Trophoblast cell (in vitro differentiated cells and primary cell): ENCODE measurements around the gene CFAP45.

ENCODE experiments used
- DNase-seq, 2 donors: peaks; one replicate each; pipeline ENCODE4 v3.0.0-alpha.2; 2016
- H2AFZ ChIP-seq: 2 replicates; pipeline ENCODE4 v1.6.1; 2013; ENCODE audit warnings: low read length, moderate library complexity, mild to moderate bottlenecking; ENCODE audit not compliant: insufficient read depth, poor library complexity
- H2AK5ac ChIP-seq: 2 replicates; pipeline ENCODE4 v1.6.1; 2013; ENCODE audit warnings: mild to moderate bottlenecking, low read length
- H2BK120ac ChIP-seq: 2 replicates; pipeline ENCODE4 v1.6.1; 2013; ENCODE audit warnings: low read length, mild to moderate bottlenecking, moderate library complexity; ENCODE audit not compliant: insufficient read depth, poor library complexity
- H2BK12ac ChIP-seq: 2 replicates; pipeline ENCODE4 v1.6.1; 2013; ENCODE audit warnings: mild to moderate bottlenecking, low read length, moderate library complexity
- H2BK5ac ChIP-seq: 2 replicates; pipeline ENCODE4 v1.6.1; 2013; ENCODE audit warnings: low read length, low read depth, moderate library complexity, mild to moderate bottlenecking; ENCODE audit not compliant: poor library complexity
- H3K14ac ChIP-seq: 2 replicates; pipeline ENCODE4 v1.6.1; 2013; ENCODE audit warnings: mild to moderate bottlenecking, low read length
- H3K18ac ChIP-seq: 2 replicates; pipeline ENCODE4 v1.6.1; 2013; ENCODE audit warnings: mild to moderate bottlenecking, low read length
- H3K23ac ChIP-seq: 2 replicates; pipeline ENCODE4 v1.6.1; 2013; ENCODE audit warnings: low read length
- H3K27ac ChIP-seq: 2 replicates; pipeline ENCODE4 v1.5.1; 2013; ENCODE audit warnings: low read depth, mild to moderate bottlenecking, inconsistent platforms, low read length, moderate library complexity
- H3K27me3 ChIP-seq: 2 replicates; pipeline ENCODE4 v1.6.1; 2013; ENCODE audit warnings: inconsistent platforms, mild to moderate bottlenecking, low read length, moderate library complexity; ENCODE audit not compliant: insufficient read depth
- H3K36me3 ChIP-seq, 2 experiments: 1 replicate in 1 of 2; 2 replicates in 1 of 2; pipeline ENCODE4 v1.6.1; 2013; ENCODE audit warnings: low read length in 2 of 2, mild to moderate bottlenecking in 2 of 2, moderate library complexity in 1 of 2; ENCODE audit not compliant: insufficient read depth in 2 of 2, control insufficient read depth in 1 of 2
- H3K4ac ChIP-seq: 2 replicates; pipeline ENCODE4 v1.6.1; 2013; ENCODE audit warnings: low read depth, mild to moderate bottlenecking, low read length, moderate library complexity
- H3K4me1 ChIP-seq, 2 experiments: 1 replicate in 1 of 2; 2 replicates in 1 of 2; pipeline ENCODE4 v1.6.1; 2013; ENCODE audit warnings: low read length in 2 of 2, mild to moderate bottlenecking in 2 of 2, moderate library complexity in 1 of 2; ENCODE audit not compliant: insufficient read depth in 2 of 2, control insufficient read depth in 1 of 2
- H3K4me2 ChIP-seq: 2 replicates; pipeline ENCODE4 v1.6.1; 2013; ENCODE audit warnings: inconsistent platforms, mild to moderate bottlenecking, low read length, moderate library complexity
- H3K4me3 ChIP-seq: 2 replicates; pipeline ENCODE4 v1.5.1; 2013; ENCODE audit warnings: mild to moderate bottlenecking, low read depth, low read length, inconsistent platforms
- H3K79me1 ChIP-seq: one replicate; pipeline ENCODE4 v1.6.1; 2013; ENCODE audit warnings: low read length
- H3K79me2 ChIP-seq: 2 replicates; pipeline ENCODE4 v1.6.1; 2013; ENCODE audit warnings: low read length, mild to moderate bottlenecking; ENCODE audit not compliant: control insufficient read depth, insufficient read depth, poor library complexity
- H3K9ac ChIP-seq: 2 replicates; pipeline ENCODE4 v1.6.1; 2013; ENCODE audit warnings: mild to moderate bottlenecking, low read length
- H3K9me3 ChIP-seq: 2 replicates; pipeline ENCODE4 v1.6.1; 2013; ENCODE audit warnings: low read depth, mild to moderate bottlenecking, control low read depth, inconsistent platforms, low read length; ENCODE audit not compliant: insufficient read depth
- H4K12ac ChIP-seq: 2 replicates; pipeline ENCODE4 v1.6.1; 2013; ENCODE audit warnings: low read depth, mild to moderate bottlenecking, low read length, moderate library complexity
- H4K8ac ChIP-seq: 2 replicates; pipeline ENCODE4 v1.6.1; 2013; ENCODE audit warnings: low read depth, mild to moderate bottlenecking, low read length, moderate library complexity
- H4K91ac ChIP-seq: one replicate; pipeline ENCODE4 v1.6.1; 2013; ENCODE audit warnings: low read depth, mild to moderate bottlenecking, low read length, moderate library complexity
- WGBS: extraction: QIAGEN DNeasy Blood & Tissue Kit; methylation state at CpG from one replicate; pipeline ENCODE4 v1.1.7; 2013; ENCODE audit warnings: missing lambda C conversion rate; ENCODE audit not compliant: insufficient read length, insufficient coverage; ENCODE audit errors: extremely low coverage; 5-methylcytosine and 5-hydroxymethylcytosine counted together

The CFAP45 gene

DNA sequence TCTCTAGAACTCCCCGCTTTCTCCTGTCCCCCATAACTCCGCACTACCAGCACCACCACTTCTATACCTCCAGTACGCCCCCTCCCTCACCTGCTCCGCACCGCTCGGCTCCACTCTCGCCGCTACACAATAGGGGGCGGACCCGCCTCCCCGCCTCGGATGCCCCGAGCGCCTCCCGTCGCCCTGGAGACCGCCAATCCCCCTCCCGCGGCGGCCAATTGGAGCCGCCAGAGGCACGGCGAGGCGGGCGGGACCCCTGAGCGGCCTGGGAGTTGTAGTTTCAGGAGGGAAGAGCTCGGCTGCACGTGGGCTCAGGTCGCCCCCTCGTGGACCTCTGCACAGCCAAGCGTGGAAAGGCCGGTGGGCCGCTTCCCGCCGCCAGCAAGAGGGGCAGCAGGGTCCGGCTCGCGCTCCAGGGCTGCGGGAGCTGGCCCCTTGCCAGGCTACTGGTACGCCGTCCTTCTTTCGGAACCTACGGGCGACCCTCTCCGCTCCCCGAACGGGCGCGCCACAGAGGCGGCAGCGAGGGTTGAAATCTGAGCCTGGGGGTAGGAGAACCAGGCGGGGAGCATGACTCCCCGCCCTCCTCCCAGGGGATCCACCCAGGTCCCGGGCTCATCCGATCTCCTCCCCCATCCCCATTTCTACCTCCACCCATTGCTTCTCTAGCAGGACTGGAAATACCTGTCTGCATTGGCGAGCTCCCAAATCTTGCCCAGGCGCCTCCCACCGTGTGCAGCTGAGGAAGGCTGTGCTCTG is 45.7 kb upstream of the CFAP45 start, which contains the start of gene IGSF9:
Gene IGSF9 (minus strand): TSS at position 131 of the 759 bp plus-strand sequence. CDS start 2,159 bp downstream, outside the sequence.
- H2BK12ac ChIP-seq, result peak within 1 kb of the TSS; percentile 23
- H2BK120ac ChIP-seq, result peak within 1 kb of the TSS; percentile 82
- H3K23ac ChIP-seq, result no peak within 1 kb of the TSS
- H3K4me1 ChIP-seq, result peaks cover 5 to 9% of the 10 kb centered on the region in 2 experiments
- peaks cover 2% of the 10 kb centered on the region for H3K79me2 ChIP-seq
- H4K91ac ChIP-seq, result peak within 1 kb of the TSS; percentile 50
- DNase-seq, result peak; percentile 40 to 74
- H3K18ac ChIP-seq, result peak within 1 kb of the TSS; percentile 80
- no peaks in the 10 kb centered on the region for H3K36me3 ChIP-seq
- peak within 1 kb of the TSS; percentile 70 for H3K4me3 ChIP-seq
- no peak within 1 kb of the TSS for H4K12ac ChIP-seq
- H3K27me3 ChIP-seq, result no peaks in the 10 kb centered on the region
- H2AK5ac ChIP-seq, result no peak within 1 kb of the TSS
- peak within 1 kb of the TSS; percentile 68 for H4K8ac ChIP-seq
- H3K27ac ChIP-seq, result peak within 1 kb of the TSS; percentile 3
- no CpG with 5 or more reads among the region's 58 CpGs for WGBS
- no peak within 1 kb of the TSS for H3K9ac ChIP-seq
- H3K4me2 ChIP-seq, result peak within 1 kb of the TSS; percentile 95
- no peaks in the 10 kb centered on the region for H3K9me3 ChIP-seq
- H3K14ac ChIP-seq, result peak within 1 kb of the TSS; percentile 24
- no peak within 1 kb of the TSS for H3K4ac ChIP-seq
- H3K79me1 ChIP-seq, result no peaks in the 10 kb centered on the region
- peak within 1 kb of the TSS; percentile 89 for H2AFZ ChIP-seq
- H2BK5ac ChIP-seq, result peak within 1 kb of the TSS; percentile 67

DNA sequence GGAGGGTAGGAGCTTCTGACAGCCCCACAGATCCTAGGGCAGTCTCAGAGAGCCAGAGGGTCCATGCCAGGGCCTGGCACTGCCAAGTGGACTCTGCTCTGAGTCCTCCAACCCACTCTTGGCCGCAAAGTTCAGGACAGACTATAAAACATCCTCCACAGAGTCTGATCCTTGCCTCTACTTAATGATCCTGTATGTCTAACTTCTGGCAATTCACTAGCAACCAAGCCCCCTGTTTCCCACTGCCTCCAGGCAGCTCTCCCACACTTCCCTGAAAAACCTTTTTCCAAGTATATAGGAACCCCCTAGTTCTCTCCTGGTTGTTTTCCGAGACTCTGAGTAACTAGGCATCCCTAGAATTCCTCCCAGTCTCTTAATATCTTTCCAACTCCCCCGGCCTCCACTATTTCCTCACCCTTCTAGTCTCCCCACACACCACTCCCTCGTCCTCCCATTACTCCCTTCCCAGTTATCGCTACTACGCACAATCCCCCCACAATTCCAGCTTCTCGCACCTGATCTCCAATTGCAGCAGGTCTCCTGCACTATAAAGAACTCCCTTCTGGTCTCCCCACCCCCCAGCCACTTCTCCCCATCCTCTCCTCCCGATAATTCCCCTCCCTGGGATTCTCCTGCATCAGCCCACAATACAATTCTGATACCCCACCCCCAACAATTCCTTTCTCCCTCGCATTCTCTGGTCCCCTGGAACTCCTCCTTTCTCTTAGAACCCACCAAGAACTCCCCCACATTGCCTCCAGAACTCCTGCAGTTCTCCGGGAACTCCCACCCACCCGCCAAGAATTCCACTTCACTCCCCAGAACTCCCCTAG is 44.9 kb upstream of the CFAP45 start:
- no peak overlapping the region for H3K9ac ChIP-seq
- H3K36me3 ChIP-seq, result no peaks in the 10 kb centered on the region
- no peak overlapping the region for H3K4ac ChIP-seq
- peaks cover 2% of the 10 kb centered on the region for H3K79me2 ChIP-seq
- peak overlapping the region; percentile 66 for H3K4me3 ChIP-seq
- H3K9me3 ChIP-seq, result no peaks in the 10 kb centered on the region
- no peak overlapping the region for H3K18ac ChIP-seq
- H2AFZ ChIP-seq, result peak overlapping the region; percentile 31
- no peaks in the 10 kb centered on the region for H3K27me3 ChIP-seq
- whole genome bisulfite sequencing, result no CpG with 5 or more reads among the region's 11 CpGs
- H2BK12ac ChIP-seq, result no peak overlapping the region
- no peak overlapping the region for H2BK5ac ChIP-seq
- H3K23ac ChIP-seq, result no peak overlapping the region
- H3K27ac ChIP-seq, result no peak overlapping the region
- H3K79me1 ChIP-seq, result no peaks in the 10 kb centered on the region
- no peak for DNase-seq
- no peak overlapping the region for H2BK120ac ChIP-seq
- no peak overlapping the region for H4K91ac ChIP-seq
- no peak overlapping the region for H2AK5ac ChIP-seq
- peak overlapping the region; percentile 95 for H3K4me2 ChIP-seq
- H3K14ac ChIP-seq, result no peak overlapping the region
- peaks cover 5 to 9% of the 10 kb centered on the region in 2 experiments for H3K4me1 ChIP-seq
- H4K12ac ChIP-seq, result no peak overlapping the region
- peak overlapping the region; percentile 31 for H4K8ac ChIP-seq

DNA sequence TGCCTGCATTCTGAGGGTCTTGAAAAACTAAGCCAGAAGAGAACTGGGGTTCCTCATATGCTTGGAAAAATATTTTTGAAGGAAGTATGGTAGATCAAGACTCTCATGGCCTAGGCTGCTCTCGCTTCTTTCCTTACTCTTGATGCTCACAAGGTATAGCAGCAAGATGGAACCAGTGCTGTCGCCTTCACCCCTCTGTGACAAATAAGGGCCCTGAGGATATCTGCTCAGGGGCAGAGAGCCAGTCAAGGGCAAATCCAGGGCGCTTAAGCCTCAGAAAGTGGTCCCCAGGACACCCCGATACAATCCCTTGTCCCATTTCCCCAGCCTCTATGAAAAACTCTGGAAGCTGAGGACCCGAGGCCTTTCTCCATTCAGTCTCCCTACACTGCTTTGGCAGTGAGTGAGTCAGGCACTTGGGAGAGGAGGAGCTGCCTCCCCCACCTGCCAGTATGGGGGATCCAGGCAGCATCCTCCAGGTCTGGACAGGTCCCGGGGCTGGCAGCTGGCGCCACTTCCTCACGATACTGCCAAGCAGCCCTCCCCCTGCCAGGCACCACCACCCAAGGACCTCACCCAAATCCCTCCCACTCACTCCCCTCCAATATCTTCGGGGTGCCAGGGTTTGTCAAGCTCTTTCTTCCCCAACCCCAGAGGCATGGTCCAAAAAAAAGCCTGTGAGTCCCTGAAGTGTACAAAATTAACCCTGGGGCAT is 44.1 kb upstream of the CFAP45 start:
- no peak for DNase-seq
- no CpG with 5 or more reads among the region's 9 CpGs for WGBS
- Histone ChIP-seq H3K14ac (no peak overlapping the region), H2AFZ (no peak overlapping the region), H4K91ac (no peak overlapping the region), H4K8ac (no peak overlapping the region), H2AK5ac (no peak overlapping the region), H2BK120ac (no peak overlapping the region), H3K36me3 (no peaks in the 10 kb centered on the region), H3K4me2 (no peak overlapping the region), H3K9me3 (no peaks in the 10 kb centered on the region), H3K79me1 (no peaks in the 10 kb centered on the region), H3K27ac (no peak overlapping the region), H3K18ac (no peak overlapping the region), H2BK5ac (no peak overlapping the region), H3K4me1 (peaks cover 5 to 9% of the 10 kb centered on the region in 2 experiments), H4K12ac (no peak overlapping the region), H3K27me3 (no peaks in the 10 kb centered on the region), H3K4ac (no peak overlapping the region), H3K4me3 (no peak overlapping the region), H3K23ac (no peak overlapping the region), H3K9ac (no peak overlapping the region), H2BK12ac (no peak overlapping the region), H3K79me2 (peaks cover 2% of the 10 kb centered on the region)

DNA sequence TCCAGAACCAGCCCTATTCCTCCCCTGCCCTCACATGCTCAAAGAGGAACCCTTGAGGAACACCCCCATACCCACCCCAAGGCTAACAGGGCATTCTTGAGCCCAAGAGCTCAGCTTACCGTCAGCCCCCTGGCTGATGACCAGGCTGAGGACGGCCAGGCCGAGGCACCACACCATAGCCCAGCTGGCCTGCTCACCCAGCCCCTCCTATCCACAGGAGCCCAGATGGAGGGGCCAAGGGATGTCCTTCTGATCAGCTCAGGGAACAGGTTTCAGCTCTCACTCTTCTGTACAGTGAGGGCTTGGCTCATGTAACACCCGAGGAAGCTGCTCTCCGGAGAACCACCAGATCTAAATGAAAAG is 43.3 kb upstream of the CFAP45 start:
- H3K4ac ChIP-seq, result no peak overlapping the region
- H2AFZ ChIP-seq, result no peak overlapping the region
- no peak overlapping the region for H2BK120ac ChIP-seq
- H4K91ac ChIP-seq, result no peak overlapping the region
- H3K4me2 ChIP-seq, result no peak overlapping the region
- H3K79me2 ChIP-seq, result peaks cover 2% of the 10 kb centered on the region
- no peaks in the 10 kb centered on the region for H3K27me3 ChIP-seq
- no peaks in the 10 kb centered on the region for H3K9me3 ChIP-seq
- H3K14ac ChIP-seq, result no peak overlapping the region
- H3K4me1 ChIP-seq, result peaks cover 5 to 11% of the 10 kb centered on the region in 2 experiments
- H2AK5ac ChIP-seq, result no peak overlapping the region
- no peak overlapping the region for H2BK5ac ChIP-seq
- no peak overlapping the region for H3K4me3 ChIP-seq
- H2BK12ac ChIP-seq, result no peak overlapping the region
- H4K12ac ChIP-seq, result no peak overlapping the region
- DNase-seq, result no peak
- no peak overlapping the region for H3K18ac ChIP-seq
- H3K36me3 ChIP-seq, result no peaks in the 10 kb centered on the region
- H3K9ac ChIP-seq, result no peak overlapping the region
- H3K27ac ChIP-seq, result no peak overlapping the region
- no peak overlapping the region for H4K8ac ChIP-seq
- no CpG with 5 or more reads among the region's 5 CpGs for WGBS
- H3K23ac ChIP-seq, result no peak overlapping the region
- H3K79me1 ChIP-seq, result no peaks in the 10 kb centered on the region
